GM21526 (cell line): Measurements from ENCODE around the gene TBPL2.
"Not testable (repeated sequence)": the region's sequence is repeated elsewhere in the genome, so short reads cannot be mapped to it uniquely, and the experiment has no call there.

ENCODE experiments used
- ATAC-seq: cut with Tn5 transposase; IDR thresholded peaks from one replicate; pipeline ENCODE4 v1.9.1; 2021; ENCODE audit warnings: moderate library complexity; ENCODE audit not compliant: unreplicated experiment, low FRiP score

The TBPL2 gene

DNA sequence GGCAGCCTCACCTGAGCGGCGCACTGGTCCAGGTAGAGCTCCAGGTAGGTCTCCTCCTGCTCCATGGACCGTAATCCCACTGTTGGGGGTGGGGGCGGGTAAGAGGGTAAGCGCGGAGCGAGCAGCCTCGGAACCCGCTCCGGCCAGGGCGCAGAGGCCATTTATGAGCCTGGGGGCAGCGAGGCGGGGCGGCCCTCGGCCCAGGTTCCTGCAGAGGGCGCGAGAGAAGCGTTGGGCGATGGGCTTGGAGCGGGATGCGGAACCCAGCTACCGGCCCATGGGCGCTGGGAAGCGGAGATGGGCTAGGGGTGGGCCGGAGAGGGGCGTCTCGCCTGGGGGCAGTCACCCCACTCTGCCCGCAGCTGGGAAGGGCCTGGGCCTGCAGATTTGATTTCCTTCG, at the start of gene TBPL2:
TSS of gene TBPL2 (minus strand) at position 232 of the 400 bp plus-strand sequence. CDS start at position 65, 167 bp downstream.
- no peak for ATAC-seq

DNA sequence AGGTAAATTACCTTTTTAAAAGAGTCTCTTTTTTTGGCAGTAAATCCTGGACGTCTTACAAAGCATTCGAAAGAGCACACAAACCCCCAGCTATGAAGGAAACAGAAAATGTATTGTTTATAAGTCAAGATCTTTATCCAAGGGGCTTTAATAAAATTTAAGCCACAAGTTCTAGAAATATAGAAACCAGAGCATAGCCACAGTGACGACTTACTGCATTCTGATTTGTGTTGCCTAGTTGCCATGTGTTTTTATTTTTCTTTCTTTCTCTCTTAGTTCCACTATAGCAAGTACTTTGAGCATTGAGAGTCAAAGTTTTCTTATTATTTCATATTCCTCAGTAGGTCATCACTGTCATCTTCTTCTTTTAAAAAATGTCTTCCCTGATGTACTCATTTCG, 47.8 kb upstream of the TBPL2 start:
- no peak for ATAC-seq

DNA sequence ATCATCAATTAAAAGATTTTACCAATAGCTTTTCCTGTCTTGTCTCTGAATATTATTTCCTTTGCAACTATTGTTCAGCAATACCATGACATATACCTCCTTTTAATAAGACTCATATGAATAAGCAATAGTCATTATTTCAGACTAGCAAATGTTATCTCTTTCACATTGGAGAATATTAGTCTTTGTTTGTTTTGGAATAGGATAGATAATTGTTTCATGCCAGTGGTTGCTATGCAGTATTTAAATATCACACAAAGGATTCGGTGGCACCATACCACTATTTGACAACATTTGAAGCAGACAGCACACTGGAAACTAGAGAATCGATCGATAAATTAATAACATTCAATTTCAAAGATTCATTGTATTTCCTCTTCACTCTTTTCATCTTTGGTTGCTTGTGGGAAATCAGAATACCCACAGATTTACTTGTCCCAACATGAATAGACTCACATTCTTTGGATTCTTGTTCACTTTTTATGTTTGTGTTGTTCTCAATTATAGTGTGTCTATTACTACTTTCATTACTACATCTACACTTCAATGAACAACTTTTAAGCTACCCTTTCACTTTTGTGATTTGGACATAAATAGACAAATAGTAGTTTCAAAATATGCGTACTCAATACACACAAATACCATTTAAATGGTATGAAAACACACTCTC, 42.7 kb upstream of the TBPL2 start:
- no peak for ATAC-seq

DNA sequence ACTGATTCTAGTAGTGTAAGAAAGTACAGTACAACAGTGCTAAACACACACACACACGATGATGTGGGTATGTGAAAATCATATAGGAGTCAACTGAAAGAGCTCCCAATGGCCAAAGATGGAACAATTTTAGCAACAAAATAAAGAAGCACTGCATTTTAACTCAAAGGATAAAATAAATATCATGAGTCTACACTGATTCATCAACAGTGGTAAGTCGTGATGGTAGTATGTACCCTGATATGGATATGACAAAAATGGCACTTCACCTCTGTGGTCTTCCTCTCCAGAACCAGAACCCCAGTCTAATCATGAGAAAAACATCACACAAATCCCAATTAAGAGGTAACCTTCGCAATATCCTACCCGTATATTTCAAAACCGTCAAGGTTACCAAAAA, 41.4 kb upstream of the TBPL2 start:
- no peak for ATAC-seq

DNA sequence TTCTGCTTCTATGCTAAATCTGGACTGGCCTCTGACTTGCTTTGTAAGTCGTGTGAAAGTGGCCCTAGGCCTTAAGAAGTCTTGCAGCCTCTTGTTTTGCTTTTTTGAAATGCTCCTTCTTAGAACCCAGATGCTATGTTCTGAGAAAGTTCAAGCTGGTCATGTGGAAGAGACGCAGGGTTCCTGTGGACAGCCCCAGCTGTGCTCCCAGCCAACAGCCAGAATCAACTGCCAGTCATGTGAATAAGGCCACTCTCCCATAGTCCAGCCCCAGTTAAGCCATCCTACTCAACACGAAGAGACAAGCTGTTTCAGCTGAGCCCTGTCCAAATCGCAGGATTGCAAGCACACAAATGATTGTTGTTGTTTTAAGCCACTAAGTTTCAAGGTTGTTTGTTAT, 37.3 kb upstream of the TBPL2 start:
- ATAC-seq, result no peak

DNA sequence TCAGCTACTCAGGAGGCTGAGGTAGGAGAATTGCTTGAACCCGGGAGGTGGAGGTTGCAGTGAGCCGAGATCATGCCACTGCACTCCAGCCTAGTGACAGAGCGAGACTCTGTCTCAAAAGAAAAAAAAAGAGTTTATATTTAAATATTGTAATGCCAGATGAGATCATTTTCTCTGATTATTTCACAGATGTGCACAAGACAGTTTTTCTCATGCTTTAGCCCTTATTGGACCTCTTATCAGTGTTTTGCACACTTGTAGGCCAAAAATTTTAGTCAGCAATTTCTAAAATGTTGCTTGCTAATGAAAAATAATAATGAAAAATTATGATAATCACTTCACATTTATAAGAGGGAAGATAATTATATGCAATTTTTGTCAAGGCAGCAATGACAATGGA, 36.0 kb upstream of the TBPL2 start:
- not testable (repeated sequence) for ATAC-seq

DNA sequence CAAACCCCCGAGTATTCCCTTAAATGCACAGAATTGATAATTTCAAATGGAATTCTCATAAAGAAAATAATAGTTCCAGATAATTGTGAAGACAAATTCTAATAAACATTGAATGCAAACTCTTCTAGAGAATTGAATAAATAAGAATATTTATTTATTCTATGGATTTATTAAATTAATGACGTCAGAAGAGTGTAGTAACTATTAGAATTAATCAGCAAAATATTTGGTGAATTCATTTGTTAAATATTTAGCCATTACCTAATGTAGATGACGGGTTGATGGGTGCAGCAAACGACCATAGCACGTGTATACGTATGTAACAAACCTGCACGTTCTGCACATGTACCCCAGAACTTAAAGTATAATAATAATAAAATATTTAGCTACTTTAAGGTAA, 33.4 kb upstream of the TBPL2 start:
- no peak for ATAC-seq

DNA sequence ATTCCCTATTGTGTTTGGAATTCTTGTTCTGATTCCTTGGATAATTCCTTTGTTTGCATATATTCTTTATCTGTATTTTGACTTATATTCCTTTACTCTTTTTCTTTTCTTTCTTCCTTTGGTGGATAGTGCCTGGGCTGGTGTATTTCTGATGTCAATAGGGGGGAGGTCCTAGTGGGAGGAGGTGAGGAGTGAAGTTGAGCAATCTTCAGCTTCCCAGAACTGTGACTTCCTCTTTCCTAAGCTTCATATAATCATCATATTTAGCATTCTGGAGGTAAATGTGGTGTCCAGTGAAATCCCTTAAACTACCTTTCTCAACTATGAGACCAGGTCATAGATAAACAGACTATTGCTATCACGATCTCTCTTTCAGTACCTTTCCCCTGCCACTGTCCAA, 29.6 kb upstream of the TBPL2 start:
- no peak for ATAC-seq

DNA sequence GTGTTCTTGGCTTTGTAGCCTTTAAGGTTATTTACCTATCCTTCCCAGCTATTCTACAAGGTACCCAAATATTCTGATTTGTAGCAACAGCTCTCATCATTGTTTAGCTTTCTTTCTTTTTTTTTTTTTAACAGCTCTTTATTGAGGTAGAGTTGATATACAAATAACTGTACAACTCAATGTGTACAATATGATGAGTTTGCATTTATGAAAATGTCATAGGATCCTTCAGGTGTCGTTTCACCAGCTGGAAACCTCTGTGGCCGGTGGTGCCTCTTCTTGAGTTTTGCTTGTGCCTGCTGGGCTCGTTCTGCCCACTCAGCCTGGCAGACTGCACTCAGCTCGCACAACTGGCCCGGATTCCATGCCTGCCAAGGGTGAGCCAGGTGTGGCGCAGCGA, 26.9 kb upstream of the TBPL2 start:
- no peak for ATAC-seq

DNA sequence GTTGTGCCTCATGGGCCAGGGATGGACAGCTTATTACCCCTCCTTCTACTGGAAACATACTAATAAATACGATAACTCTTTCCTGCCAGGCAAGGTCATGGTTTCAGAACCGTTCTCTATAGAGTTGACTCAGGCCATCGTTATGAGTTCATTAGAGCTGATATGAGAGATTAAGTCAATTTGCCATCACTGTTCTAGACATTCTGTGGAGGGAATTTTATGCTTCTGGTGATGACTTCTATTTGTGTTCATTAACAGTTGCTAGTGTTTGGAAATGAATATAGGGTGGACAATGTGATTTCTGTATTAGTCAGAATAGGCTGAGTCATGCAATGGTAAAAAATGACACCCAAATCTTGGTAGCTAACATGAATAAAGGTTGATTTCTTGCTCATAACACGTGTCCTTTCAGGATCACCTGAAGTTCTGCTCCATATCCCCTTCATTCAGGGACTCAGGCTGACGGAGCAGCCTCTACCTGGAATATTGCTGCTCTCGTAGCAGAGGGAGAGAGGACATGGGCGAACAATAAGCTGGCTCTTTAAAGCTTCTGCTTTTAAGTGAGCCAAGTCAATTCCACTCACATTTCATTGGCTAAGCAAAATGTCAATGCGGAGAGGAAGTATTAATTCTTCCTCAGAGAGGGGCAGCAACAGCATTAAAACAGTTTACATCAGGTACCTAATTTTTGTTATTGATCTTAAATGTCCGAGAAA, 18.5 kb upstream of the TBPL2 start:
- ATAC-seq, result peak; percentile 66

DNA sequence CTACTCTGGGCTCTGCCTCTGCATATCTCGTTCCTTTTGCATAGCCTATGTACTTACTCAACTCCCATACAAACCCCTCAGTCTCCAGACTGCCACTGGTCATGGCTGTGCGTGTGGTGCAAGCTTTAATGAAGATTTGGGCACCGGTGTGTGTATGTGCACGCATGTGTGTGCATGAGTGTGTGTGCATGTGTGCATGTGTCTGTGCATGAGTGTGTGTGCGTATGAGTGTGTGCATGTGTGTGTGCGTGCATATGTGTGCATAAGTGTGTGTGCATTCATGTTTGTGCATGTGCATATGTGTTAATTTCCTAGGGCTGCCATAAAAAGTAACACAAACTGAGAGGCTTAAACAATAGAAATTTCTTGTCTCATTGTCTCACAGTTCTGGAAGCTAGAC, 17.1 kb upstream of the TBPL2 start:
- no peak for ATAC-seq

DNA sequence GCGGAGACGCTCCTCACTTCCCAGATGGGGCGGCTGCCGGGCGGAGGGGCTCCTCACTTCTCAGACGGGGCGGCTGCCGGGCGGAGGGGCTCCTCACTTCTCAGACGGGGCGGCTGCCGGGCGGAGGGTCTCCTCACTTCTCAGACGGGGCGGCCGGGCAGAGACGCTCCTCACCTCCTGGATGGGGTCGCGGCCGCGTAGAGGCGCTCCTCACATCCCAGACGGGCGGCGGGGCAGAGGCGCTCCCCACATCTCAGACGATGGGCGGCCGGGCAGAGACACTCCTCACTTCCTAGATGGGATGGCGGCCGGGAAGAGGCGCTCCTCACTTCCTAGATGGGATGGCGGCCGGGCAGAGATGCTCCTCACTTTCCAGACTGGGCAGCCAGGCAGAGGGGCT, 16.0 kb upstream of the TBPL2 start:
- not testable (repeated sequence) for ATAC-seq

DNA sequence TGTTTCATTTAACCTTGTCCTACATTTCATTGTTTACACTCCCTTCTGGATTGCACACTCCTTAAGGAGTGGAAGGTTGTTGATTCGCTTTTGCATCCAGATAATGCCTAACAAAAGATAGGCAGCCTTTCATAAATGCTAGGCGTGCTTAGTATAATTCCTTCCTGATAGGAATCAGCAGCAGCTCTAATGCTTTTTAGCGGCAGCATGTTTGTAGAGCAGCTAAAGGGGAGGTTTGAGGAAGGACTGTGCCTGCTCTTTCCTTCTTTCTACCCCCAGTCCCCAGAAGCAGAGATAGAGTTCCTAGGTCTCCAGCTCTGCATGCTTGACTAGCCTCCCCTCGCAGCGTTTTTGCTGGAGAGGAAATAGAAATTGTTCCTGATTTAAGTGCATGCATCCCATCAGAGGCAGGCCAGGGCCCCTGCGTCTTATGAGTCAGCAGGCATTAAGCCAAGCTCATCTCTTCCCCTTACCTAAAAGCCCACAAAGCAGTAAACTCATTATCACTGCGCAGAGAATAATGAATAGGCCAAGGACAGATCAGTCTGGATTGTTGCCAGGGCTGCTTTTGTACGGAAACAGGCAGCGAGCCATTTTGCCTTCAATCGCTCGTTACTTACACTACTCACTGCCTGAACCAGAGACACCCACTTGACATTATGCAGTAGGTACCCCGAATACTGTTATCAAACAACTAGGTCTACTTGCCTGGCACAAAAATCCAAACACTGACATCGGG, 14.0 kb upstream of the TBPL2 start:
- ATAC-seq, result no peak

DNA sequence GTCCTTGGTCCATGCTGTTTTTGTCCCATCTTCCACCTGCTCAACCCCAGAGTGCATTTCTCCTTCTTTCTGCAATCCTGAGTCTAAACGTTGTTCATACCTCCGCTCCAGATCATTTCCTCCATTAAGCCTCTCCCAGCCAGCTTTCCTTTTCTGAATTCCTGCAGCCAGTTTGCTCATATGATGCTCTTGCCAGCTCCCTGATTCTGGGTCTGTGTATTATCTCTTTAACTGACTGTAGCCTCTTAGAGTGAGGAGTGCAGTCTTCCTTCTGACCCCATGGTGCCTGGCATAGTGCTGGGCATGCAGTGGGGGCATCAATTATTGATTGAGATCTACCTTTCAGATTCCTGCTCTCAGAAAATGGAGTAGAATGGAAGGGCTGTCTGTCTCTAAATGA, 11.5 kb upstream of the TBPL2 start:
- ATAC-seq, result no peak

DNA sequence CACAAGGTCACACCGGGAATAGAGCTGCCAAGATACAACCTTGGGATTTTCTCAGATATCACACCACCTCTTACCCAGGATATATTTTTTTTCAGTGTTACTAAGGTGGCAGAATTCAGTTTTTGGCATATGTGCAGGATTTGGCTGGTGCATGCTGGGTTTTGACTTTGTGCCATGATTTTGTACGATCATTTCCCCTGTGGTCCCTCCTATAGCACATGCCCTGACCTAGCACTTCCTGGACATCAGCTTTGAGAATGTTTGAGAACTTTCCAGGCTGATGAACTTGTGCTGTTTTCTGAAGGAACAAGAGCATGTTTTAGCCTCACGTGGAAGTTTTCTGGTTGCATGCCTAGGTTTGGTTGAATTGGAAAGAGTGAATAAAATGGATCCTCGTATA, 11.0 kb upstream of the TBPL2 start:
- no peak for ATAC-seq

DNA sequence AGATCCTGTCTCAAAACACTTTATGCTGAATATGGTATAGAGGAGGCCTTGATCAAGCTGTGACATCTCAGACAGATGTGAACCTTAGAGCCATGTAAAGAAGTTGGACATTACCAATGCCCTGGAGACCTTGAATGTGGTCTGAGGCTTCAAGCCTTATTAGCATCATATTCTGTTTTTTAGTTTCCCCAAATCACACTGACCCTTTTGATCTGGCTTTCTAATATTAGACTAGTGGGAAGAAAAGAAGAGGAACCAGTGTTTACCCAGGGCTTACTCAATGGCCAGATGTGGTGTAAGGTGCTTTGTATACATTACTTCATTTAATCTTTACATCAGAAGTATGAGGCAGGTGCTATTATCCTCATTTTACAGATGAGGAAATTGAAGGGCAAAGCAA, 10.6 kb upstream of the TBPL2 start:
- ATAC-seq, result no peak

DNA sequence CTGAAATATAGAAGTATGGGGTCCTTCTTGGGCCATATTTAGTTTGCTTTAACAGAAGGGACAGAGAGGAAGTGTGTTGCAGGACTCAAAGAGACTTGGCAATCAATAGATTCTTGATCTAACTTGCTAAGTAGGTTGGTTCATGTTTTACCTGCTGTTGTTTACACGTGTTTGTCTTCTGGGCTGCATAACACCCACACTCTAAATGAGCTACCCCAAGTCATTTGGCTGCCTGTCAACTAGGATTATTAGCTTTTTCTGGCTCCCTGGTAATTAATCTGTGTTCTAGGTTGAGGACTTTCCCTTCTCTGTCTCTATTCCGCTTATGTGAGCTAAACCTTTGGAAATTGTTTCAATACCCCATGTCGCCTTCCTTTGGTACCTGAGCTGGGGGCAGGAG, 10.1 kb upstream of the TBPL2 start:
- no peak for ATAC-seq

DNA sequence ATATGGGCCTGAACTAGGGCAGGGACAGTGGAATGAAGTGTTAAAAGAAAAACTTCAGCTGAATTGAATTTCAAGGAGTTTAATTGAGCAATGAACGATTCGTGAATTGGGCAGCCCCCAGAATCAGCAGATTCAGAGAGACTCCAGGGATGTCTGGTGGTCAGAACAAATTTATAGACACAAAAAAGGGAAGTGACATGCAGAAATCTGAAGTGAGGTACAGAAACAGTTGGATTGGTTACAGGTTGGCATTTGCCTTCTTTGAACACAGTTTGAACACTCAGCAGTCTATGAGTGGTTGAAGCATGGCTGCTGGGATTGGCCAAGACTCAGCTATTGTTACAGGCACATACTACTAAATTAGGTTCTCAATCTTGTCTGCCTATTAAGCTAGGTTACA, 9.7 kb upstream of the TBPL2 start:
- no peak for ATAC-seq

DNA sequence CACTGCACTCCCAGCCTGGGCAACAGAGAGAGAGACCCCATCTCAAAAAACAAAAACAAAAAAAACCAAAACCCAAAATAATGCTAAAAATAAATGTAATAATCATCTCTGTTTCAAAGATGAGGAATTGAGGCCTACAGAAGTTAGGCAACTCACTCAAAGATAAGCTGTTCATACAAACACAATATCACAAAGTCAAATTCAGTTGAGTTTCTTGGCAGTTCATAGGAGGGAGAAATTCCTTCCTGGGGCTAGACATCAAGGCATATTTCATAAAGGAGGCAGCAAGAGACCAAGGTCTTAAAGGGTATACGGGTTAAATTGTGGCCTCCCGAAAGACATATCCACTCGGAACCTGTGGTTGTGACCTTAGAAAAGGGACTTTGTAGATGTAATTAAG, 8.7 kb upstream of the TBPL2 start:
- no peak for ATAC-seq

DNA sequence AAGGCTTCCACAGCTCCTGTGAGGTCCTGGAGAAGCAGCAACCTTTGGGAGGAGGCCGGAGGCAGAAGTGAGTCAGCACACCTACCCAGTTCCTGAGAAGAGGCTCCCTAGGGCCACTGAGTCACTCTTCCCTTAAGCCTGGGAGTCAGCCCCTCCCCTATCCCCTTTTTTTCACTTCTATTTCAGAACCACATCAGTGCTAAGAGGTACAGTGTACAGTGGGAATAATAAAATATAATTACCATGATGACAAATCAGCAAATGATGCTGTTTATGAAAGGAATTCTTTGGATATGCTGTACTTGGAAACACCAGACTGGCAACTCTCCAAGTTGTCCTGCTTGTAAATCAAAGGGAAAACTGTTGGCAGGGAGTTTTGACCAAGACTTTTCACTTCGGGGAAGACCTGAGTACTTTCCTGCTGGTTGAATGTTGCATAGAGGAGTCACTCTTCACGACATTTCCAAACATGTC, 7.8 kb upstream of the TBPL2 start:
- no peak for ATAC-seq

DNA sequence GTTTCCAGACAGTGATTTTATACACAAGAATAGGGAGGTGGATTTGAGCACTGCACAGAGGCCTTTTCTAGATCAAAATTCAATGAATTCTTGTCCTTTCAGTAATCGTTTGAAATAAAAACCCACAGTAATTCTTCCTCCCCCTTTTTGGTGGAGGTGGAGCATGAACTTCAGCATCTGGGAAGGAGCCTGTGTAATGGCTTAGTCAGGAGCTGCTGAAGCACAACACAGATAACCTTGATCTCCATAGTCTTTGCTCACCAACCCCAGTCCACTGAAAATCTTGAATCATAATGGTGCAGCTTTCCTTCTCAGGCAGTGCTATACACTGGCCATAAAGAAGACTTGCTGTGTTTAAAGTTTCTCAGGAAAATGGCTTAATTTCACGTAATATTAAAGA, 6.4 kb upstream of the TBPL2 start:
- no peak for ATAC-seq
